Measurements from ENCODE around the gene FASLG.
"Not testable (repeated sequence)": the region's sequence is repeated elsewhere in the genome, so short reads cannot be mapped to it uniquely, and the experiment has no call there.

Gene FASLG

GRCh38 chr1:172658871-172659453 is at the start of gene FASLG:
FASLG (plus strand) TSS chr1:172659103; CDS start chr1:172659202, 99 bp downstream.
- peak; percentile 62 for DNase-seq

- DNase-seq, result no peak
These were observed 49.4 kb upstream of the FASLG start for GRCh38 chr1:172609528-172609927.

- no peak for DNase-seq
These were observed 46.4 kb upstream of the FASLG start for GRCh38 chr1:172612478-172612877.

GRCh38 chr1:172613294-172613693 is 45.6 kb upstream of the FASLG start:
- DNase-seq, result no peak

GRCh38 chr1:172616195-172616594 is 42.7 kb upstream of the FASLG start:
- no peak for DNase-seq

- no peak for DNase-seq
These were observed 42.3 kb upstream of the FASLG start for GRCh38 chr1:172616636-172617035.

- not testable (repeated sequence) for DNase-seq
These were observed 38.3 kb upstream of the FASLG start for GRCh38 chr1:172620603-172621002.

- DNase-seq, result no peak
These were observed 36.4 kb upstream of the FASLG start for GRCh38 chr1:172622541-172622940.

- DNase-seq, result no peak
These were observed 35.2 kb upstream of the FASLG start for GRCh38 chr1:172623748-172624147.

- no peak for DNase-seq
These were observed 32.1 kb upstream of the FASLG start for GRCh38 chr1:172626845-172627244.

GRCh38 chr1:172627702-172628101 is 31.2 kb upstream of the FASLG start:
- DNase-seq, result no peak

- no peak for DNase-seq
These were observed 30.5 kb upstream of the FASLG start for GRCh38 chr1:172628401-172628800.

GRCh38 chr1:172629170-172629569 is 29.7 kb upstream of the FASLG start:
- no peak for DNase-seq

GRCh38 chr1:172629638-172630037 is 29.3 kb upstream of the FASLG start:
- no peak for DNase-seq

GRCh38 chr1:172630056-172630818 is 28.7 kb upstream of the FASLG start:
- DNase-seq, result no peak

- DNase-seq, result no peak
These were observed 28.0 kb upstream of the FASLG start for GRCh38 chr1:172630868-172631267.

GRCh38 chr1:172637522-172637921 is 21.4 kb upstream of the FASLG start:
- peak; percentile 40 for DNase-seq

GRCh38 chr1:172638249-172638648 is 20.7 kb upstream of the FASLG start:
- DNase-seq, result no peak

GRCh38 chr1:172638885-172639831 is 19.7 kb upstream of the FASLG start:
- DNase-seq, result peak; percentile 70

GRCh38 chr1:172640111-172640510 is 18.8 kb upstream of the FASLG start:
- DNase-seq, result no peak

GRCh38 chr1:172641492-172641891 is 17.4 kb upstream of the FASLG start:
- no peak for DNase-seq

- DNase-seq, result no peak
These were observed 15.9 kb upstream of the FASLG start for GRCh38 chr1:172642970-172643369.

- no peak for DNase-seq
These were observed 12.2 kb upstream of the FASLG start for GRCh38 chr1:172646653-172647052.
